VCaP (cell line): ENCODE results near the gene SLC35D1.
A peak's percentile ranks its signal among the peaks of the same experiment; 100 is the strongest.

ENCODE experiments used
- H3K27ac ChIP-seq: fragments of 450-650 bp; 2 replicates; pipeline ENCODE4 v1.5.1; 2017
- TF ChIP-seq, protein P1 (sequence below): fragments of 450-650 bp; conservative IDR thresholded peaks from 2 replicates; pipeline ENCODE4 v1.5.1; 2017; ENCODE audit warnings: mild to moderate bottlenecking, moderate library complexity

Gene SLC35D1

DNA sequence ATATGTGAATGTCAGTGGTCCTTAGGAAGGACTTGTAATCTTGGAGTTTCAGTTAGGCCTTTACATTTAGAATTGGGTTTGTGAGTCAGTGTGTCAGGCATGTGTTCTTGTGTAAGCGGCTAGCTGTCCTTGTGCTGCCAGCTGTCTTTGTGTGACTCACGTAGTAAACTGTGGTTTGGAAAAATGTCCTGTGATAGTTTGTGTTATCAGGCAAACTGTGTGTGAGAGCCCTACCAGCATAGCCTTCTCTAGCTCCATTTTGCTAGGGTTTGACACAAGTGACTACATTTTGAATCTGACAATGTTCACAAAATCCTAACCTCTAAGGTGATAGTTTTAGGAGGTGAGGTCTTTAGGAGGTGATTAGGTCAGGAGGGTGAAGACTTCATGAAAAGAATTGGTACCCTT is 6.9 kb upstream of the SLC35D1 start:
- TF ChIP-seq, protein P1, sequence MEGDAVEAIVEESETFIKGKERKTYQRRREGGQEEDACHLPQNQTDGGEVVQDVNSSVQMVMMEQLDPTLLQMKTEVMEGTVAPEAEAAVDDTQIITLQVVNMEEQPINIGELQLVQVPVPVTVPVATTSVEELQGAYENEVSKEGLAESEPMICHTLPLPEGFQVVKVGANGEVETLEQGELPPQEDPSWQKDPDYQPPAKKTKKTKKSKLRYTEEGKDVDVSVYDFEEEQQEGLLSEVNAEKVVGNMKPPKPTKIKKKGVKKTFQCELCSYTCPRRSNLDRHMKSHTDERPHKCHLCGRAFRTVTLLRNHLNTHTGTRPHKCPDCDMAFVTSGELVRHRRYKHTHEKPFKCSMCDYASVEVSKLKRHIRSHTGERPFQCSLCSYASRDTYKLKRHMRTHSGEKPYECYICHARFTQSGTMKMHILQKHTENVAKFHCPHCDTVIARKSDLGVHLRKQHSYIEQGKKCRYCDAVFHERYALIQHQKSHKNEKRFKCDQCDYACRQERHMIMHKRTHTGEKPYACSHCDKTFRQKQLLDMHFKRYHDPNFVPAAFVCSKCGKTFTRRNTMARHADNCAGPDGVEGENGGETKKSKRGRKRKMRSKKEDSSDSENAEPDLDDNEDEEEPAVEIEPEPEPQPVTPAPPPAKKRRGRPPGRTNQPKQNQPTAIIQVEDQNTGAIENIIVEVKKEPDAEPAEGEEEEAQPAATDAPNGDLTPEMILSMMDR, result no peak
- H3K27ac ChIP-seq, result no peak overlapping the region

DNA sequence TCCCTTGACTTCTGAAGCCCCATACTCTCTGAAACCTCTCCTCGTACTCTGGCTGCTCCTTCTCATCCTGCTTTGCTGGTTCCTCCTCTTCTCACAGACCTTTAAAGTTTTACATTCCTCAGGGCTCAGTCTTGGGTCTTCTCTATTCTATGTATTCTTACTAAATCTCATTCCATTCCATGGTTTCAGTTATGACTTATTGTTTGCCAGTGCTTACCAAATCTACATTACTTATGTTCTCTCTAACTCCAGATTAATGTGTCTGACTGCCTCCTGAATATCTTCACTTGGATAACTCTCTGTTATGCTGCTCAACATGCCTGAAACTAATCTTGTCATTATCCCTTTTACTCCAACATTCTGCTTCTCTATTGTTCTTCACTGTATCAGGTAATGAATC is 5.4 kb upstream of the SLC35D1 start:
- TF ChIP-seq, protein P1, result no peak
- no peak overlapping the region for H3K27ac ChIP-seq

DNA sequence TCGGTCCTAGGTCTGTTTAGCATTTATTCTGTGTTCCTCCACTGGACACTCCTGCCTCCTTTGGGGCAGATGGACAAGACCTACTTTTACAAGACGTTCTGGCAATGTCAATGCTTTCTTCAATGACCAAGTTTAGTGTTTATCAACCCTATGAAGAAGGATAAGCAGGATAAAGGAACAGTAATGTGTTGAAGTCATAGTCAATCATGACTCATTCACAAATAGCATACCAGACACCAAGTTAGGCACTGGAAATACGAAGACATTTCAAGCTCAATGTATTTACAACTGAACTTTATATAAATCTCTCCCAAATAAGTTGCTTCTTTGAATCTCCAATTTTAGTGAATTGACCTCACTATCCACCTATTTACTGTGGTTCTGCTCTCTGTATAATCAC is 4.8 kb upstream of the SLC35D1 start:
- TF ChIP-seq, protein P1, result no peak
- no peak overlapping the region for H3K27ac ChIP-seq

DNA sequence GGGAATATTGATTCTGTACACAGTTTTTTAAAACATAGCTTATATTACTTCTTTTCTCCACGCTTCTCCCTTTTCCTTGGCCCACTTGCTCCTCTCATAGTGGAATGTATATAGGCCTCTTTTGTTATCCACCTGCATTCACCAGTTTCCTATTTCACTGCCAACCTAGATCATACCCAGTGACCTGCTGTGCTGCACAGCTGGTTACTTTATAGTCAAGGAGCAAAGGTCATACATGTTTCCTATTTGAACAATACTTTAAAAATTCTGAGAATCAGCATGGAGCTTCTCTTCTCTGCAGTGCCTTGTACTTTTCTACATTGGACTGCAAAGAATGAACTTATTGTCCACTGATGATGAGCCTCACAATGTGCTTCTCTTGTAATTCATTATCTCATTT is 4.3 kb upstream of the SLC35D1 start:
- no peak overlapping the region for H3K27ac ChIP-seq
- TF ChIP-seq, protein P1, result no peak

DNA sequence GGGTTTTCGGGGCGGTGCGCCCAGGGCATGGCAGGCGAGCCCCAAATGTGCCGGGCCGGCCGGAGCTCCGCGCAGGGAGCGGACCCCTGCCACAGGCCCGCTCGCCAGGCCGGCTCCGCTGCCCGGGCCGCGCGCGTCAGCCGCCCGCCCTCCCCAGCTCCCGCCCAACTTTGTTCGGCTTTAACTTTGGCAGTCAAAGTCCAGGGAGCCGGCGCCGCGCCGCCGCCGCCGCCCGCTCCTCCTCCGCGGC is 488 bp downstream of the SLC35D1 start:
- TF ChIP-seq, protein P1, result no peak
- H3K27ac ChIP-seq, result peak overlapping the region; percentile 96

DNA sequence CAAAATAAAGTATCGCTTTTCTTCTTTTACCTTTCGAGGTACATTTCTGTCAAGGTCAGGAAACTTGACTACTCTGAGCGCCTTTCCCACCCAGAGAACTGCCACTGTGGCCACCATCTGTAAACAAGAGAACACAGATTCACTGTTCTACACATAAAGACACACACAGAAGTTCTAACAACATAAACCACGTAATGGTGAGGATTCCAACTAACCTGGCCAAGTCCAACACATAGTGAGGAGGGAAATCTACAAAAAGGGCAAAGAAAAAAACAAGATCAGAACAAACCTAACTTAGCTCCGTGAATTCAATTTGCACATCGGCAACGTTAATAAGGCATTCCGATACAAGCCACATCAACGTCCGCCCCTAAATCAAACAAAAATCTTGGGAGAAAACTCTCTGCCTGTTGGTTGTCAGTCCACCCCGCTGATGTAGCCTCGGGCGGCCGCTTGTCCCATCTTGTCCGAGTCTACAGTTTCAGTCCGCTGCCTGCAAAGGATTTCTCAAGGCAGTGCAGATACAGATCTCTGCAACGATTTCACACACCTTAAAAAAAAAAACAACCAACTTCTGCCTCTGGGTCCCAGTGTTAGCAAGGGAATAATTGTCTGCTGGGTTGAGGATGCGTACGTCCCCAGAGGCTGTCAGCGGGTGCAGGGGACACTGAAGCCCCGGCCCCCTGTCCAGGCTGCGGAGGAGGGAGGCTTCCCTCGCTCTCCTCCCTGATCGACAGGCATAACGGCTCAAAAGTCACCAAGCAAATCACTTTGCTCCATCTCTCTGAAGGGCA is 1.0 kb downstream of the SLC35D1 start:
- TF ChIP-seq, protein P1, result no peak
- H3K27ac ChIP-seq, result peak overlapping the region; percentile 96

DNA sequence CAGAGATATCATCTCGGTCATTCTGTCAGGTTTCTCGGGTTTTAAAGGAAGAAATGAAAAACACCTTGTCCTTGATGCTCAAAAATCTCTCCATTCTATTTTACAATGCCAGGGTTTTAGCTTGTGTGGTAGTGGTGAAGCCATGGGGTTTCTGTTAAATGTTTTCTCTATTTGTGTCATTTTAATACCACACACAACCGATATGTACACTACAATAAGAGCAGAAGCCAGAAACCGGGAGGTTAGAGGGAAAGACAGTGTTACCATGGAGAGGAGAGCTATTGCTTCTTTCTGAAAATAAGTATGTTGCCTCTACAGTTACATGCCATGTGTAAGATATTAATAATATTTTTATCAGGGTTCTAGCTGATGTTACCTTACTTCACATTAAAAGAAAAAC is 2.8 kb downstream of the SLC35D1 start:
- TF ChIP-seq, protein P1, result no peak

More for the DNA sequence above, 2.8 kb downstream of the SLC35D1 start:
- peak overlapping the region; percentile 96; the same call in 1 of the 2 replicates for H3K27ac ChIP-seq
